HuH-7.5 (cell line): Measurements from ENCODE around the gene SLCO3A1.

Source experiments
- DNase-seq: peaks from one replicate; pipeline ENCODE4 v3.0.0; 2011; ENCODE audit warnings: low spot score

SLCO3A1 gene

GRCh38 chr15:92003515-92004067 is 150.1 kb downstream of the SLCO3A1 start:
- no peak for DNase-seq

- DNase-seq = no peak
These were observed 151.6 kb downstream of the SLCO3A1 start for GRCh38 chr15:92005154-92005553.

GRCh38 chr15:92006186-92007028 is 152.9 kb downstream of the SLCO3A1 start:
- no peak for DNase-seq

- no peak for DNase-seq
These were observed 155.7 kb downstream of the SLCO3A1 start for GRCh38 chr15:92009162-92009561.

- DNase-seq = no peak
These were observed 158.3 kb downstream of the SLCO3A1 start for GRCh38 chr15:92011611-92012367.

GRCh38 chr15:92012368-92012629 is 158.8 kb downstream of the SLCO3A1 start:
- no peak for DNase-seq

GRCh38 chr15:92012881-92013280 is 159.4 kb downstream of the SLCO3A1 start:
- DNase-seq = no peak

GRCh38 chr15:92014281-92015030 is 160.9 kb downstream of the SLCO3A1 start:
- DNase-seq = no peak

- no peak for DNase-seq
These were observed 164.5 kb downstream of the SLCO3A1 start for GRCh38 chr15:92017882-92018534.

- no peak for DNase-seq
These were observed 165.2 kb downstream of the SLCO3A1 start for GRCh38 chr15:92018535-92019239.

GRCh38 chr15:92019706-92020105 is 166.2 kb downstream of the SLCO3A1 start:
- DNase-seq = no peak

- DNase-seq = no peak
These were observed 166.7 kb downstream of the SLCO3A1 start for GRCh38 chr15:92020207-92020606.

- no peak for DNase-seq
These were observed 167.3 kb downstream of the SLCO3A1 start for GRCh38 chr15:92020804-92021203.

- no peak for DNase-seq
These were observed 168.3 kb downstream of the SLCO3A1 start for GRCh38 chr15:92021792-92022191.

- DNase-seq = no peak
These were observed 170.5 kb downstream of the SLCO3A1 start for GRCh38 chr15:92023965-92024364.

- no peak for DNase-seq
These were observed 172.3 kb downstream of the SLCO3A1 start for GRCh38 chr15:92025706-92026270.

GRCh38 chr15:92028389-92028724 is 174.8 kb downstream of the SLCO3A1 start:
- DNase-seq = no peak

- no peak for DNase-seq
These were observed 176.3 kb downstream of the SLCO3A1 start for GRCh38 chr15:92029767-92030166.

GRCh38 chr15:92033314-92033713 is 179.8 kb downstream of the SLCO3A1 start:
- DNase-seq = no peak

GRCh38 chr15:92033723-92034122 is 180.2 kb downstream of the SLCO3A1 start:
- DNase-seq = no peak

GRCh38 chr15:92034227-92034626 is 180.7 kb downstream of the SLCO3A1 start:
- DNase-seq = no peak
